GM19467 (cell line): ENCODE data around the gene IGSF1.

Experiments
- ATAC-seq: cut with Tn5 transposase; IDR thresholded peaks from one replicate; pipeline ENCODE4 v1.9.1; 2021; ENCODE audit warnings: mild to moderate bottlenecking, moderate library complexity; ENCODE audit not compliant: unreplicated experiment

The IGSF1 gene, protein sequence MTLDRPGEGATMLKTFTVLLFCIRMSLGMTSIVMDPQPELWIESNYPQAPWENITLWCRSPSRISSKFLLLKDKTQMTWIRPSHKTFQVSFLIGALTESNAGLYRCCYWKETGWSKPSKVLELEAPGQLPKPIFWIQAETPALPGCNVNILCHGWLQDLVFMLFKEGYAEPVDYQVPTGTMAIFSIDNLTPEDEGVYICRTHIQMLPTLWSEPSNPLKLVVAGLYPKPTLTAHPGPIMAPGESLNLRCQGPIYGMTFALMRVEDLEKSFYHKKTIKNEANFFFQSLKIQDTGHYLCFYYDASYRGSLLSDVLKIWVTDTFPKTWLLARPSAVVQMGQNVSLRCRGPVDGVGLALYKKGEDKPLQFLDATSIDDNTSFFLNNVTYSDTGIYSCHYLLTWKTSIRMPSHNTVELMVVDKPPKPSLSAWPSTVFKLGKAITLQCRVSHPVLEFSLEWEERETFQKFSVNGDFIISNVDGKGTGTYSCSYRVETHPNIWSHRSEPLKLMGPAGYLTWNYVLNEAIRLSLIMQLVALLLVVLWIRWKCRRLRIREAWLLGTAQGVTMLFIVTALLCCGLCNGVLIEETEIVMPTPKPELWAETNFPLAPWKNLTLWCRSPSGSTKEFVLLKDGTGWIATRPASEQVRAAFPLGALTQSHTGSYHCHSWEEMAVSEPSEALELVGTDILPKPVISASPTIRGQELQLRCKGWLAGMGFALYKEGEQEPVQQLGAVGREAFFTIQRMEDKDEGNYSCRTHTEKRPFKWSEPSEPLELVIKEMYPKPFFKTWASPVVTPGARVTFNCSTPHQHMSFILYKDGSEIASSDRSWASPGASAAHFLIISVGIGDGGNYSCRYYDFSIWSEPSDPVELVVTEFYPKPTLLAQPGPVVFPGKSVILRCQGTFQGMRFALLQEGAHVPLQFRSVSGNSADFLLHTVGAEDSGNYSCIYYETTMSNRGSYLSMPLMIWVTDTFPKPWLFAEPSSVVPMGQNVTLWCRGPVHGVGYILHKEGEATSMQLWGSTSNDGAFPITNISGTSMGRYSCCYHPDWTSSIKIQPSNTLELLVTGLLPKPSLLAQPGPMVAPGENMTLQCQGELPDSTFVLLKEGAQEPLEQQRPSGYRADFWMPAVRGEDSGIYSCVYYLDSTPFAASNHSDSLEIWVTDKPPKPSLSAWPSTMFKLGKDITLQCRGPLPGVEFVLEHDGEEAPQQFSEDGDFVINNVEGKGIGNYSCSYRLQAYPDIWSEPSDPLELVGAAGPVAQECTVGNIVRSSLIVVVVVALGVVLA (N-terminal part only)

DNA sequence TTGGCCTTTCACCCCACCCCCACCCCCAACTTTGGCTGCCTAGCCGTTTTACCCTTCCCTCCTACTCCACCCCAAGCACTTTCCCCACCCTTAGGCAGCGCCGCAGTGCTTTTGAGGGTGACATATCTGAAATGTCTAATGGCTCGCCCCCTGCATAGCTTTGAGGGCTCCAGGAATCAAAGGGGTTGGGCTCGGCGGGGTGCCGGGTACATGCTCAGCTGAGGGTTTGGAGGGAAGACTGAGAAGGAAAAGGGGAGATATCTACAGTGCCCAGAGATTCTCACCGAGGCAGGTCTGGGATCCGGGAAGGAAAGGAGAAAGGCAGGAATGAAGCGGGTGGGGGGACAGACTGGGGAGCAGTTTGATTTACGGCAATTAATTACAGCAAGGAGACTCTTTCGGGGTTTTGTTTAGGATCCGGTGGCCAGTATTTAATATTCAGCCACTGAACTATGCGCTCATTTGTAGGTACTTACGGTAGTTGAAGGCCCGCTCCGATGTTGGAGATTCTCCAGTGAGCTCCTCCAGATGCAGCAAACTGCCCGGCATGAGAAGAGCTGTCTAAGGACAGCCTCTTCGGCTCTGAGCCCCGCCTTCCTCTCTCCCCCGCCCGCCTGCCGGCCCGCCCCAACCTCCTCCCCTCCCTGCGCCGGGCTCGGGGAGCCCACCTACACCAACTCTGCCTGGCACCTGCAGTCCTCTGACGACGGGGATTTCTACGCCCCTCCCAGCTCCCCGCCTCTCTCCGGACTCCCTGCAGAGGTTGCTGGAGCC lies at the start of gene IGSF1:
IGSF1 (minus strand) TSS at position 569 of the 774 bp plus-strand sequence. CDS start 2,632 bp downstream, outside the sequence.
- ATAC-seq = no peak

DNA sequence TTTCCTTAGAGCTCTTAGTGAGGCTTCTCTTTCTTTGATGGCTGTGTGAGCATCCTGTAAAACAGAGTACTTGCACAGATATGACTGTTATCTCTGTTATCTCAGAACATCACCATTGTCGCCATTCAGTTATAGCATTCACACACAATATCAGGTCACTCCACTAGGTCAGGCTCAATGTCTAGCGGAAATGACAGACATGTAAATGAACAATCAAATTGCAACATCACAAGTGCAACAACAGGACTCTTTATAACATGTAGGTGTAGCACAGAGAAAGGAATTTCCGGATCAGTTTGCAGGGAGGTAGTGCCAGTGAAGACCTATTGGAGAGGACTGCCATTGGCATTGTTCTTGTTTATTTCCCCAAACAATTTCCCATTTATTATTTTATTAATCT lies 43.2 kb upstream of the IGSF1 start:
- ATAC-seq = no peak

- no peak for ATAC-seq
These were observed 42.0 kb upstream of the IGSF1 start for GRCh38 chrX:131331152-131331551.

GRCh38 chrX:131330735-131331134 lies 41.6 kb upstream of the IGSF1 start:
- ATAC-seq = no peak

- ATAC-seq = no peak
These were observed 33.5 kb upstream of the IGSF1 start for GRCh38 chrX:131322651-131323050.

- no peak for ATAC-seq
These were observed 28.2 kb upstream of the IGSF1 start for GRCh38 chrX:131317326-131317725.

DNA sequence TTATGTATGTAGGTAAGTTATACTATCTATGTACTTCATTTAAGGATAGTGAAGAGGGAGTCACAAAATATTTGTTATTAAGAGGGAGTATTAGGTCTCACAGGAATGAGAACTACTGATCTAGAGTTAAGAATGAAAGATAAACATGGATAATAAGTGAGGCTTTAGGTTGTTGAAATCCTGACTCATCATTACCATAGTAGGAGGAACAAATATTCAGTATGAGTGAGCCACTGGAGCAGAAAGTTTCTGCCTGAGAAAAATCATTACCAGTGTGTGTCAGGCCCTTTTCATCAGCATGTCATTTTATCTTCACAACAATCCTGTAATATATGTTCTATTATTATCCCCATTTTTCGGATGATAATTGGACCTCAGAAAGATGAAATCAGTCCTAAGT lies 27.2 kb upstream of the IGSF1 start:
- ATAC-seq = no peak

DNA sequence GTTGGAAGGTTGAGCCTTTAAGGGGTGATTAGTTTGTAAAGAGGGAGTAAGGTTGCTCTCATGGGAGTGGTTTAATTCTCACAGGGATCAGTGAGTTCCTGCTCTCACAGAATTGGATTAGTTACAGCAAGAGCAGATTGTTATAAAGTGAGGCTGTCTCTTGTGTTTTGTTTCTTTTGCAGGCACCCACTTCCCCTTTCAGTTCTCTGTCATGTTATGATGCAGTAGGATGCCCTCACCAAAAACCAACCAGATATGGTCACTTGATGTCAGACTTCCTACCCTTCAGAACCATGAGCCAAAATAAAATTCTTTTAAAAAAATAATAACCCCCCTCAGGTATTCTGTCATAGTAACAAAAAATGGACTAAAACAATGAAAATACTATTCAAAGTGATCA lies 19.9 kb upstream of the IGSF1 start:
- no peak for ATAC-seq

GRCh38 chrX:131306601-131307000 lies 17.5 kb upstream of the IGSF1 start:
- ATAC-seq = no peak

DNA sequence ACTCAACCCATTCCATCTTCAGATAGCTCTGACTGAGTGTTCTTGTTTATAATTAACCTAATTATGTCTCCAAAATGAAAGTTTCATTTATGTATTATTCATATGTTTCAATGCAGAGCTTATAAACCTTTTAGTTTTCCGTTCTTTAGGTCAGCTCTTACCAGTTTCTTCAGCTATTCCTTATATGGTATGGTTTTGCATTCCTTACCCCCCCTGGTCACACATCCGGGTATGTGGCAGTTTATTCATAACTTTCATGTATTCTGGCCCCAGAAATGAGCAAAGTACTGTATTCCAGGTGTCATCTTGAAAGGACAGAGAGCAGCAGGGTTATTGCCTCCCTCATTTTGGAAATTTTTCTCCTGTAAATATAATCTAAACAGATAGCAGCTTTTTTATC lies 16.8 kb upstream of the IGSF1 start:
- ATAC-seq = no peak

GRCh38 chrX:131302701-131303100 lies 13.6 kb upstream of the IGSF1 start:
- no peak for ATAC-seq

DNA sequence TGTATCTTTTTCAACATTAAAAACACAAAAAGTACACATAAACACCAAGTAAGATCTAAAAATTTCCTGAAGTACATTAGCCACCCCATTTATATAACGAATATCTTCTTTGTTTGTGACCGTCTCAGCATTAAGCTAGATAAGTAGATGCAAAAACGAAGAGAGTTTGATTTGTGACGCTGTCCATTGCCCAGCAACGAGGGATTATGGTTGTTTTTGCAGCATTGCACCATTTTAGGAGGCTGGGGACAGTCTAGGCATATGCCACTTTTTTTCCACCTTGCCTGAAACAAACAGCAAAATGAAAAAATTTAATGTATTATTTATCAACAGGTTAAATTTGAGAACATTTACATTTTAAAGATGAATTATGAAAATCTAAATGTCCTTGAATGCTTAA lies 12.0 kb upstream of the IGSF1 start:
- no peak for ATAC-seq

- ATAC-seq = no peak
These were observed 9.7 kb upstream of the IGSF1 start for GRCh38 chrX:131298846-131299245.

DNA sequence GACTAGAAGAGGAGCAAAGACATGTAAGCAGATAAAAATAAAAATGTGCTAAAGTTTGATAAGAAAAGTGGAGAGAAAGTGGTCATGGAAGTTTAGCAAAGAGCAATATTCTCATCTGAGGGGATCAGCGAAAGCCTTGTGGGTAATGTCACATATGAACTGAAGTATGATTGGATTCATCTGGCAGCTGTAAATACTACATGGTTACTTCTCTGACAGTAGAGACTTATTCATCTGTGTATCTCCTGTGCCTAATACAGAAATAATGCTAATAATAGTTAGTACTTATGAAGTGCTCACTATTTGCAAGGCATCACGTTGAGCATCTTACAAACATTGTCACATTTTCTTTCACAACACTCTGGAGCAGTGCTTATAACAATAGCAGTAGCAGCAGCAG lies 8.9 kb upstream of the IGSF1 start:
- no peak for ATAC-seq

DNA sequence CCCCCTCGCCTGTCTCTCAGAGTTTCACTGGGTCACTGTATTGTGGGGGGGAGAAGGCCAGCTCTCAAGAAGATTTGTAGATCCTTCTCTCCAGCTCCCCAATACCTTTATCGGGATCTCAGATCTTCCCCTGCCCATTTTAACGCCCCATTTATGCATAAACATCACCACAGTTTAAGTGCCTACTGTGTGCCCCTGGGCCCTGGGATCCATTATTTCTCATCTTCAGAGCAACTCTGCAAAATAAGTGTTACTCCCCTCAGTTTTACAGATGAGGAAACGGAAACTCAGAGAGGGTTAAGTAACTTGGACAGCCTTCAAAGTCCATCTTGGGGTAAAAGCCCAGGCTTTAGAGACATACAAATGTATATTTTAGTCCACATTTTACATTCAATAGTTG lies 421 bp upstream of the IGSF1 start:
- no peak for ATAC-seq

GRCh38 chrX:131288188-131288587 lies 918 bp downstream of the IGSF1 start:
- no peak for ATAC-seq

DNA sequence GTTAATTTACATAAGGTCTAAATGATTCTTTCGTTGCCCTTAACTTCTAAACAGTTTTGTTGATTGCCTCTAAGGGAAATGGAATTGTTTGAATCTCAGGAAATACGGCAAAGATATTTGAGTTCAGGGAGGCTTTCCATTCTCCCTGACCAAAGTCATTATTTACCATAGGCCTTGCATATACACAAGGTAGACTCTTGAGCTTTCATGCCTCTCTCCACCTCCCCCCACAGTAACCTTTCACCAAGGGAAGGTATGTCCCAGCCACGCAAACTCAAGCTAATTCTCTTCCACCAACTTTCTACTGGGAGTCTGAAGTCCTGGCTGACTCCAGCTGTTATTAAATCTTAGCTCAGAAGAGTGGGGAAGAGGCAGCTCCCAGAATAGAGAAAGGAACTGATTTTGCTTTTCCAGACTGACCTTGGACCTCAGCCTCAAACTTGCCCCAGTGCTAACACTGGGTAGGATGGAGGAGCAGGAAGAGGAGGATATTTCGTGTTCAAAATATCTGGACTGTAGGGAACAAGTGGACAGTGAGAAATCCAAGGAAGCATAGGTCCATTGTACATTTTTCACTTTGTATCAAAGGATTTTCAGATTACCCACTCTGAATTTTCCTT lies 1.4 kb downstream of the IGSF1 start:
- ATAC-seq = no peak

- no peak for ATAC-seq
These were observed 9.5 kb downstream of the IGSF1 start for GRCh38 chrX:131279617-131280016.

- no peak for ATAC-seq
These were observed 9.9 kb downstream of the IGSF1 start for GRCh38 chrX:131279197-131279596.

- no peak for ATAC-seq
These were observed 11.5 kb downstream of the IGSF1 start for GRCh38 chrX:131277543-131278136.
